HuH-7.5 (cell line): ENCODE results near the gene AGTRAP.

Experiments used
- DNase-seq: peaks from one replicate; pipeline ENCODE4 v3.0.0; 2011; ENCODE audit warnings: low spot score

Gene AGTRAP

DNA sequence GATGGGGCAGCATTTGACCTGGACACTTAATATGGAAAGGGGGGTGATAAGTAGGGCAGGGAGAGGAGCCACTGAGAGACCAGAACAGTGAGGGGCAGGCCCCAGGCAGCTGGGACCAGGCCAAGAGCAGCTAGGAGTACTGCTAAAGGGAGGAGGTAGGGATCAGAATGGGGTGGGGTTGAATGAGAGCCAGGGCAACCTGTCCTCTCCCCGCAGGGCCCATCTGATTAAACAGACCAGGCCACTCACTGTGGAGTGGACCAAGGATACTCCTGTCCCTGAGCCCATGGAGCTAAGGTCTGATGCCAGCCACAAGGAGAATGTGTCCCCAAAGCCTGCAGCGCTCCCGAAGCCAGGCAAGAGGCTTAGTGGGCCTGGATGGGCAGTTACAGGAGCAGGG lies 28.2 kb downstream of the AGTRAP start:
- DNase-seq = no peak

DNA sequence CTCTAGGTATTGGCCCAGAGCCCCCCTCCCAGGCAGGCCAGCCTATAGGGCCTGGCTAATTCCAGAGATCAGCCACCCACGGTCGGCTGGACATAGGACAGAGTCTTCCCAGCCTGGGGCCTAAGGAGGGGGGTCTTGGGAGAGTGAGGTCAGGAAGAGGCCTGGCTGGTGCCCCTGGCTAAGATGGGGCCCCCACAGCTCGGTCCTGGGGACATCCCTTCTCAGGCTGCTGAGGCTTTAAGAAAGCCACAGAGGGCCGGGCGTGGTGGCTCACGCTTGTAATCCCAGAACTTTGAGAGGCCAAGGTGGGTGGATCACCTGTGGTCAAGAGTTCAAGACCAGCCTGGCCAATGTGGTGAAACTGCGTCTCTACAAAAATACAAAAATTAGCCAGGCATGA lies 28.6 kb downstream of the AGTRAP start:
- DNase-seq = no peak

DNA sequence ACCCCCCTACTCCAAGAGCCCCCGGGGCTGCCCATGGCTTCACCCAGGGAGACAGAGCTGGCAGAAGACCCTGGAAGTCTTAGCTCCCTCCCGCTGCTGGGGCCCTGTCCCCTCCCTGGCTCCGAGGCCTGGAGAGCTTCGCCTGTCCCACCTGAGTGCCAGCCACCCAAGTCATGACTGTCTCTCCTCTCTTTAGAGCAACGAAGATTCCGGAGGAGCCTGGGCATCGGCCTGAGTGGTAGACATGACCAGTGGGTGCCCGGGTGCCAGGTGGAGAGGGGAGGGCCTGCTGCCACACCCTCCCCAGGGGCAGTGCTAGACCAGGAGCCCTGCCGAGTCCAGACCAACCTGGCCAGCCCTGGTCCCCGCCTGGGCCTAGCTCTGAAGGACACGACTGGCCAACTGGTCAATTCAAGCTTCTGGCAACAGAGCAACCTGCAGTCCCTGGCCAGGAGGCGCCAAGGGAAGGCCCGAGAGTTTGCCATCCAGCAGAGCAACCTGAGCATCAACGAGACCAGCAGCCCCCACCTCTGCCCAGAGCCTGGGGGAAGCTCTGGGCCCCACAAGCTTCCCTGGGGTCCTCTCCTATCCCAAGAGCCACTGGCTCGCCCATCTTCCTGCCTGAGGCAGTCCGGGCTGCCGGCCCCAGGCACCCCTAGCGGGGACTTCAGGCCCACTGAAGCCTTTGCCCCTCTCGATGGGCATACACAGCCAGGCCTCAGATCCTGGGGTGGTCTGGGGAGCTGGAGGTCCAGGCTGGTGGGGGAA lies 29.9 kb downstream of the AGTRAP start:
- no peak for DNase-seq

DNA sequence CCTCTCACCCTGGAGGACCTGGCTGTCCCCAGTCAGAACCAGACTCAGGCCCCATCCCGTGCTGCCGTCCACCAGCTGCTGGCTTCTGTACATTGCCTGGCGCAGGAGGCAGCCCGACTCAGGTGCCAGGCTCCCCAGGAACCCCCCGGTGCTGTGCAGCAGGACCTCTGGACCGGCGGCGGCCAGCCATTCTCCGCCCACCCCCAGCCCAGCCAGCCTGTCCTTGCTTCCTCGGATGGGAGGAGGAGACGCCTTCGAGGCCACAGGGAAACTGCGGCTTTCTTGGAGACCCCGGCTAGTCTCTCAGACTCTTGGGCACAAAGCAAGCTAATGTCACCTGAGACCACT lies 30.5 kb downstream of the AGTRAP start:
- DNase-seq = no peak

DNA sequence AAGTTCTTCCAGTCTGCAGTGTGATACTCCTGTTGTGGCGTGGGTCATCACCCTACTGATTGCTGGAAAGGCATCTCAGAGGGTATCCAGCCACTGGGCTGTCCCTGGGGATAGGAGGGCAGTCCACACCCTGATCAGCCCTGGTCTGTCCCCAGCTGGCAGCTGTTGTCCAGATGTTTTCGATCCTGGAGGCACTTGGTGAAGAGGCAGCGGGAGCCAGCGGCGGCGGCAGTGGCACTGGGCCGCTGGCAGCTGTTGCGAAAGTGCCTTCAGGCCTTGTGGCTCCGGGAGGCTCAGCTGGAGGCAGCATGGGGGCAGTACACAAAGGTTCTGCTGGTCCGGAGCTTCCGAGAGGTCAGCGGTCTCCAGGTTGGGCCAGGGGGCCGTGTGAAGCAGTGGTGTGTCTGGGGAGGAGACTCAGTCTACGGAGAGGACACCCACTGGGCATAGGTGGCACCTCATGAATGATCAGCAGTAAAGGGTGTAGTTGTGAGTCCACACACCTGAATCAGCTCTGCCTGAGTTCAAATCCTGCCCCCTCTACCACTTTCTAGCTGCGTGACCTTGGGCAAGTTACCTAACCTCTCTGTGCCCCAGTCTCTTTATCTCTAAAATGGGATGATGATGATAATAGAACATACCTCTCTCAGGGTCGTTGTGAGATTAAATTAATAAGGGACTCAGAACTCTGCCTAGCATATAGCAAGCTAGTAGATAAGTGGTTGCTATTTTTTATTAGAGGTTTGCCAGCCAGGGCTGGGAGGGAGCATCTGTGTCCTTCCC lies 32.2 kb downstream of the AGTRAP start:
- no peak for DNase-seq

DNA sequence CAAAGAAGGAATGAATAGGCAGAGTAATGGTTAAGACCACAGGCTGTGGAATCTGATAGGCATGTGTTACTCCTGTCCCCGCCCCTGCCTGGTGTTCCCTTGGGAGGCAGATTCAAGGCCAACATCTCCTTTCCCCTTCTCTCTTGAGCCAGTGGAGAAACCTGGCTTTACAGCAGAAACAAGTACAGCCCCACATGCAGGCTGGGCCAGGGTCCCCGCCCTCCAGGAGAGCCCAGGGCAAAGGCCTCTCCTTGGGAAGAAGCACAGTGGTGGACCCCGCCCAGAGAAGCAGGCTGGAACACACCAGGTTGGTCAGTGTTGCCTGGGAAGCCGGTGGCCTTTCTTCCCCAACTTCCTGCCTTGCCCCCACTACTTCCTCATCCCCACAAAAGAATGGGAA lies 32.9 kb downstream of the AGTRAP start:
- DNase-seq = no peak

DNA sequence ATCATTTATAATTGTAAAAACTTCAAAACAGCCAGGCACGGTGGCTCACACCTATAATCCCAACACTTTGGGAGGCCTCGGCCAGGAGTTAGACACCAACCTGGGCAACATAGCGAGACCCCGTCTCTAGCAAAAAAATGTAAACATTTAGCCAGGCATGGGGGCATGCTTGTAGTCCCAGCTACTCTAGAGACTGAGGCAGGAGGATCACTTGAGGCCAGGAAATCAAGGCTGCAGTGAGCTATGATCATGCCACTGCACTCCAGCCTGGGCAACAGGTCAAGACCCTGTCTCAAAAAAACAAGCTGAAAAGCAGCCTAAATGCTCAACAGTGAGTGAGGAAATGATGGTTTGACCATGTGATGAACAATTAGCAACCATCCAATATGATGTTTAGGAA lies 33.3 kb downstream of the AGTRAP start:
- no peak for DNase-seq

DNA sequence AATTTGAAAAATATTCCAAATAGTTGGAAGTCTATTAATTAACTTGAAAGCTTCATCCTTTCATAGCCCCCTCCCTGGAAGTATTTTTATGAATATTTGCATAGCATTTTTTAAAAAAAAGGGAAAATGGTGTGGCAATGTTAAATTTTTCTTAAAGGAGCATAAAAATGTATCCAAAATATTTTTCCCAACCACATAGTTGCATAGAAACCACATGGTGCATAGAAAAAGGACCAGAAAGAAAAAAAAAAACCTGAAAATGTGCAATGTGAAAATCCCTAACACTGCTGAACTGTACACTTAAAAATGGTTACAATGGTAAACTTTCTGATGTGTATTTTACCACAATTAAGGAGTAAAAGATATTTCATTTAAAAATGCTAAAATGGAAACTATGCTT lies 34.1 kb downstream of the AGTRAP start:
- no peak for DNase-seq

DNA sequence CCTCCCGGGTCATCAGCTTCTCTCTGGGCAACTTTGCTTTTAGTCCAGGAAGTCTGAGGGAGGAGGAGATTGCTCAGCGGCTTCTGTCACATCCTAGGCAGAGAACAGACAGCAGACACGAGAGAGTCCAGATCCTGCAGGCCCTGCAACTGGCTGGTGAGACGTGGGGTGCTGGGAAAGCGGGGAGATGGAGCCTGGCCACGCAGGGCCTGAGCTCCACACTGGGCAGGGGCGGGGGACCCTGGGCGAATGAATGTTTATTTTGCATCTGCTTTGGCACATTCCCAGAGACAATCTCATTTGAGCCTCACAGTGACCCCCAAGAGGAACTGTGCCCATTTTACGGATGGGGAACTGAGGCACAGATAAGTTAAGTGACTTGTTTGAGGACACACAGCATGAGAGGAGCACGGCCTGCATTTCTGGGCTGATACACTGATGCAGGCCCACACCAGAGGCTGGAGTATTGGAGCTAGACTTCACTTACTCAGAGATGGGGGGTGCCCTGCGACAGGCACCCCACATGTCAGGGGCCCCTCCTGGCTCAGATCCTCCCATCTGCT lies 35.6 kb downstream of the AGTRAP start:
- no peak for DNase-seq

DNA sequence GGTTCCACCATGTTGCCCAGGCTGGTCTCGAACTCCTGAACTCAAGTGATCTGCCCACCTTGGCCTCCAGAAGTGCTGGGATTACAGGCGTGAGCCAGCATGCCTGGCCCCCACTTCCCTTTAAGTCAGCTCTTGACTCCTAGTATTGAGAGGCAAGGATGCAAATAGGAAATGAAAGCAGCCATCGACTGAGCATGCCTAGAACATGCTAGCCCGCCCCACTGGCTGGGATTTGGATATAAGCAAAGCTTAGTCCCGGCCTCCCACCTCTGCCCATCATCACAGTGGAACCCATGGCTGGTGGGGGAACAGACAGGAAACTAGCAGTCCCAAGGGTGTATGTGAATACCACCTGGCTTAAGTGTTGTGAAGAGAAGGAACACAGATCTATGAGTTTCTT lies 36.5 kb downstream of the AGTRAP start:
- no peak for DNase-seq

DNA sequence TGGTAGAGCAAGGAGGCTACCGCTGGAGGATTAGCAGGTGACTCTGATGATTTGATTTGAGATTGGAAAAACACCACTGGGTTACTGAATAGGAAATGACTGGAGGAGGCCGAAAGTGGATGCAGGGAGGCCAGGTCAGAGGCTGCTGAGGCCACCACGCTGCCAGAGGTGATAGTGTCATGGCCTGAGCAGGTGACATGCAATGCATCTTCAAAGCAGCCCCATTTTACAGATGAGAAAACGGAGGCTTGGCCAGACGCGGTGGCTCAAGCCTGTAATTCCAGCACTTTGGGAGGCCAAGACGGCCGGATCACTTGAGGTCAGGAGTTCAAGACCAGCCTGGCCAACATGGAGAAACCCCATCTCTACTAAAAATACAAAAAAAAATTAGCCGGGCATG lies 38.8 kb downstream of the AGTRAP start:
- no peak for DNase-seq

DNA sequence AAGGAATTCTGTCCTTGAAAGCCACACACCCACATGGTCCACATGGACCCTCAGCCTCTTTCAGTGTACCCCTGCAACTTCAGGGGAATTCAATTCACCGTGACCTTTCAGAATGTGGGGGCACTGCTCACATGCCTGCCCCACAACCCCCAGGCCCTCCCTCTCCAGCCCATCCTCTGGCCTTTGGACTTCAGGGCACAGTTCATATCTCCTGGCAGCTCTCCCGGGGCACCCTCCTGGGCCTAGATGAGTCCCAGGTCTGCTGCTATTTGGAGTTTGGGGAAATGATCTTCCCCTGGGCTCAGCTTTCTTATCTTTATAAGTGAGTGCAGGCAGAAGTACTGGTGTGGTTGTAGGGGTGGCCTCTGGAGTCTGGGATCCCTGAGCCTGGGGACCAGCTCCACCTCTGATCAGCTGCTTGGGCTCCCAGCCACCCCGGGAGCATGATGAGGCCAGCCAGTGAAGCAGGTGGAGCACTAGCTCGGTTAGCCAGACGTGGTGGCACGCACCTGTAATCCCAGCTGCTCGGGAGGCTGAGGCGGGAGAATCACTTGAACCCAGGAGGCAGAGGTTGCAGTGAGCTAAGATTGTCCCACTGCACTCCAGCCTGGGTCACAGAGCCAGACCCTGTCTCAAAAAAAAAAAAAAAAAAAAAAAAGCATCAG lies 41.9 kb downstream of the AGTRAP start:
- DNase-seq = no peak

DNA sequence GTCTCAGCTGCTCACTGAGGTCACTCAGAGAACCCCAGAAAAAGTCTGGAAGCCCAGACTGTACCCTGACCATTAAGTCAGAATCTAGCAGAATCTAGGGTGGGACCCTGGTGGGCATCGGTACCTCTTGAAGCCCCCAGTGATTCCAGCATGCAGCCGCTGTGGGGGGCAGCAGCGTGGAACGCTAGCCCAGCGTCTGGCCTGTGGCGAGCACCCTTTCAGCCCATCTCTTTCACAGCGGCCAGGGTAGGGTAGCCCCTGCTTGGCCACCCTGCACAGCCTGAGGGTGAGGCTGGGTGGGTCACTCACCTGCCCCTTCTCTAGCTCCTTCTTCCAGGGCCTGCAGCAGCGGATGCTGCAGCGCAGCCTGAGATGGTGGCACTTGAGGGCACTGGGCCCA lies 42.4 kb downstream of the AGTRAP start:
- DNase-seq = no peak

DNA sequence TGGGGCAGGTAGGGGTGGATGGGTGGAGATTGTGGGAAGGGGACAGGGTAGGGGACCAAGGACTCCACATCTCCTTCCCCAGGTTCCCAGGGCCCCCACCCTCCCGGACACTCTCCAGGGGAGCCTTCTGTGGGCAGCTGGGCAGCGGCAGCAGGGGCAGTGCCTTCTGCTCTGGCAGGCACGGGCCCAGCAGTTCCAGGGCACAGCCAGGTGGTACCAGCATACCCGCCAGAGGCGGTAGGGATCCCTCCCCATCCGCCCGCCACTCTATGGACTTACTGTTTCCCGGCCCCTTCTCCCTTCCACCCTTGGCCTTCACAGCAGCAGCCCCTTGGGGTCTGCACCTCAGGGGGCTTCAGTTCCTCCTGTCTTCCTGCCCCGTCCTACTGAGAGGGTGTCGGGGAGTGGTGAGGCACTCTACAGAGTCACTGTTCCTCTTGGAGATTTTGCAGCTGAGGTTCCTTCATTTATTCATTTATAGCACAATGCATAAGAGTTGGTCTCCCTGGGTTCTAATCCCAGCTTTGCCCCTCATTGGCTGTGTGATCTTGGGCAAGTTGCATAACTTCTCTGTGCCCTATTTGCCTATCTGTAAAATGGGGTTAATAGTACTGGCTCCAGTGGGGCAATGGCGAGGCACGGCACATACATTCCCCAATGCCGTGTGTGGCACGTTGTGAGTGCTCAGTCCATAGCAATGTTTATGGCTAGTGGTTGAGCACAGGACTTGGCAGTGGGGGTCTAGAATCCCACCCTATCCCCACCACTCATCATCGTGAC lies 43.1 kb downstream of the AGTRAP start:
- no peak for DNase-seq

DNA sequence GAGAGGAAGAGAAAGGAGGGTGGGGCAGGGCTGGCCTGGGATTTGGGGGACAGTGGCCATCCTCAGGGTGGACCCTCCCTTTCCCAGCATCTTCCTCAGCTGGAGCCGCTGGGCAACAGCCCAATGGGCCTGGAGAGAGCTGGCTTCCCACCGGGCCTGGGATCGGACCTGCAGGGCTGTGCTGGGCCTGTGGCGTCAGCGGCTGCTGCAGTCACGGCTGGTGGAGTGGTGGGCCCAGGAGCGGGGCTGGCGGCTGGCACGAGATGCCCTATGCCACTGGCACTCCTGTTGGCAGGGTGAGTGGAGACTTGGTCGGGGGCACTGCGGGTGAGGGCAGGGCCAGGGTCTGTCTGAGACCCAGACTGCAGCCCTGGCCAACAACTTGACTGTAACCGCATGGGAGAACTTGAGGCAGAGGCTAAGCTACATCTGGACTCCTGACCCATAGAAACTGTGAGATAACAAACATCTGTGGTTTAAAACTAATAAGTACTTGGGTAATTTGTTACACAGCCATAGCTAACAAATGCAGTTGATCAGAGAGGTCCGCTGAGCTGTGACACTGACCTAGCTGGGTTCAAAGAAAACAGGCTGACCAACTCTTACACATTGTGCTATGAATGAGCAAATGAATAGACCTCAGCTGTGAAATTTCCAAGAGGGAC lies 43.9 kb downstream of the AGTRAP start:
- no peak for DNase-seq

DNA sequence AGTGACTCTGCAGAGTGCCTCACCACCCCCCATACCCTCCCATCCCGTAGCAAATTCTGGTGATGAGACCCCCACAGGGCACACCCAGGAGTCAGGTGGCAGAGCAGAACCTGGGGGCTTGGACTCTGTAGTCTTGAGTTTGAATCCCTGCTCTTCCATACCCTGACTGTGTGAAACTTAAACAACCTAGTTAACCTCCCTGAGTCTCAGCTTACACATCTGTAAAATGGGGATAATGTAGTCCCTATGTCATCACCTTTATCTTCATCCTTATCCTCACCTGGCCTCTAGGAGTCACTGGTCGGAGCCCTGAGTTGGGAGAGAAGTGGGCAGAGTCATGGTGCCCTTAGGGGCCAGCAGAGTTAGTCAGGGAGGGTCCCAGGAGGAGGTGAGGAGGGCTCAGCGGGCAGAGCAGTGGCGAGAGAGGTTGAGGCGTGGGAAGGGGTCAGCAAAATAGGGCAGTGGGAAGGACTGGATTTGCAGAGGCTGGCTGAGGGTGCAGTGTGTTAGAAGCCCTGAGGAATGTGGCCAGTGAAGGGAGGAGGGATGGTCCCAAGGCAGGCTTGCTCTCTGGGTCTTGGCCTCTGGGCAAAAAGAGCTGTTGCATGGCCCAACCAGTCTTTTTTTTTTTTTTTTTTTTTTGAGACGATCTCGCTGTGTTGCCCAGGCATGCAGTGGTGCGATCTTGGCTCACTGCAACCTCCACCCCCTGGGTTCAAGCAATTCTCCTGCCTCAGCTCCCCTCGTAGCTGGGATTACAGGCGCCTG lies 44.6 kb downstream of the AGTRAP start:
- DNase-seq = no peak

DNA sequence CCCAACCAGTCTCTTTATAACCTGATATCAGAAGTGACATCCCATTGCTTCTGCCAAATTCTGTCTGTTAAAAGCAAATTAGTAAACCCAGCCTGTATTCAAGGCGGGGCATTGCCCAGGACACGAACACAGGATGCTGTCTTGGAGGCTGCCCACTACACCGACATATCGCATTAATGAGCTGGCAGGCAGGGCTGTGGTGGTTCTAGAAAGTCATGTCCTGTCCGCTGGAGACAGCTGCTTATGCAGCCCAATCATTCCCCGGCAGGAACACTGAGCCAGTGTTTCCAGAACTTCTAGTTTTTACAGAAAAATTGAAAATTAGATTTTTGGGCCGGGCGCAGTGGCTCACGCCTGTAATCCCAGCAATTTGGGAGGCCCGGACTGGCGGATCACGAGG lies 45.4 kb downstream of the AGTRAP start:
- no peak for DNase-seq

DNA sequence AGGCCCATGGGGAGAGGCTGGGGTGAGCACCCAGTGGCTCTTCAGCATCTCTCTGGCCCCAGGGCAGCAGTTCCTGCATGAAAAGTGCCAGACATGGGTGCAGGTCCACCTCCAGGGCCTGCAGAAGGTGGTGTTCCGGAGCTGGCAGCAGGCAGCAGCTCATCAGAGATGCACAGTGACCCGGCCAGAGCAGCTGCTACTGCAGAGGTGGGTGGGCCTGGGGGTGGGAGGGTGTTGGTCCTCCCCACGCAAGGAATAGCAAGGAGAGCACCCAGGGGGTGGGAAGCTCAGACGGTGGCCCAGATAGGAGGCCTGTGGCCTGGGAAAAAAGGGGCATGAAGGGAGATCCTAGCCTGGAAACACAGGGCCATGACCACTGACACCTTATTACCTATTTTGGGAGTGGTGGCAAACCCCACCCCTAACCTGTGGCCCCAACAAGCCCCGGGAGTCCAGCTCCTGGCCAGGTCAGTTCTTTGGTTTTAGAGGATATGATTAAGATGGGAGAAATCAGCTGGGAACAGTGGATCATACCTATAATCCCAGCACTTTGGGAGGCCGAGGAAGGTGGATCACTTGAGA lies 46.3 kb downstream of the AGTRAP start:
- no peak for DNase-seq

DNA sequence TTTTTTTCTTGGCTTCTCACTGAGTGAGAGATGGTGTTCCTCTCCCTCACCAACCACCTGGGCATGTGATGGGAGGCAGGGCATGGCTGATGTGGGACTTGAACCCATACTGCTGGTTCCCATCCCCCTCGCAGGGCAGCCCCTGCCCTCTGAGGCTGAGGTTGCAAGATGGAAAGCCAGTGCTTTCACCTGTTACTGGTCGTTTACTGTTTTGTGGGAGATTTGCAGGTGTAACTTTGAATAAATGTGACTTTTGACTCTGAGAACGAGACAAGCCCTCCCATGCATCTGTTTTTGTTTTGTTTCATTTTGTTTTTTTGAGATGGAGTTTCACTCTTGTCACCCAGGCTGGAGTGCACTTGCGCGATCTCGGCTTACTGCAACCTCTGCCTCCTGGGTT lies 47.6 kb downstream of the AGTRAP start:
- DNase-seq = no peak

DNA sequence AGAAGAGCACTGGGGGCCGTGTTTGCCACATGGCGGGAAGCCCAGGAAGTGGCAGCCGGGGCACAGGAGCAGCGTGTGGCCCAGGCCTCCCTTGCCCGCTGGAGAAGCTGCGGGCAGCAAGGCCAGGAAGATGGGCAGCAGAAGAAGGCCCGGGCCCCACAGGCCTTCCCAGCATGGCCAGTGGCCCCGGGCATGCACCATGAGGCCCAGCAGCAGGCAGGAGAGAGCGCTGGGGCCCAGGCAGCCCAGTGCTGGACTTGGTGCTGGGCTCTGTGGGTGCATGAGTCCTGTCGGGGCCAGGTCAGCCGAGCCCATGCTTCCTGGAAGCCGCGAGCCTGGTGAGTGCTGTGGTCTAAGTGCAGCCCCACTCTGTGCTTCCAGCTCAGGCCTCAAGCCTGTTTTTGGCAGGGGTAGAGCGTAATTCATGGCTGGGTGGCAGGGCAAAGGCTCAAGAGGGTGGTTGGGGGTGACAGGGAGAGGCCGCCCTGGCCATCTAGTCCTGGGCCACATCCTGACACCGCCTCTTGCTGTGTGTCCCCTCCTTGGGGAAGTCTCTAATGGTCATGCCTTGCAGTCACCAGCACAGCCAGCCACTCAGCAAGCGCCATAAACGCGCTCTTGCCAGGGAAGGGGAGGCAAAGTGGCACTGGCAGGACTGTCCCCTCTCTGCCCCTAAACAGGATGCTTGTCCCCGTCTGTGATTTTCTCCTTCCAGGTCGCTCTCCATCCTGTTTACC lies 48.5 kb downstream of the AGTRAP start:
- DNase-seq = no peak
